Measurements from ENCODE around the gene CDKAL1. TPM values are rescaled to one million over a fixed set of nuclear protein-coding genes. Genes with fewer than 3 reads are reported as not detected.
"Not testable (repeated sequence)": the region's sequence is repeated elsewhere in the genome, so short reads cannot be mapped to it uniquely, and the experiment has no call there.

The CDKAL1 gene
- total RNA-seq, 3 donors from 2014 or later = 13.0 to 27.2 (median 18.0) TPM

GRCh38 chr6:21049148-21049547, 514.9 kb downstream of the CDKAL1 start:
- Histone ChIP-seq H3K36me3 (no peaks in the 10 kb centered on the region), H3K4me3 (no peak overlapping the region), H3K4me1 (no peaks in the 10 kb centered on the region), H3K9me3 (no peaks in the 10 kb centered on the region), H3K27ac (no peak overlapping the region), H3K27me3 (no peaks in the 10 kb centered on the region)
- DNase-seq (ENCODE audit: low spot score in 2 of 2) = no peak
- intact Hi-C loops (cut with DNase I; ENCODE audit: low total_unique reads) = no loop called here
- TF ChIP-seq POLR2A (IDR thresholded peaks at IDR 0.05) (no peak), POLR2AphosphoS5 (IDR thresholded peaks at IDR 0.05) (no peak), CTCF (IDR thresholded peaks at IDR 0.05) (no peak)

DNA sequence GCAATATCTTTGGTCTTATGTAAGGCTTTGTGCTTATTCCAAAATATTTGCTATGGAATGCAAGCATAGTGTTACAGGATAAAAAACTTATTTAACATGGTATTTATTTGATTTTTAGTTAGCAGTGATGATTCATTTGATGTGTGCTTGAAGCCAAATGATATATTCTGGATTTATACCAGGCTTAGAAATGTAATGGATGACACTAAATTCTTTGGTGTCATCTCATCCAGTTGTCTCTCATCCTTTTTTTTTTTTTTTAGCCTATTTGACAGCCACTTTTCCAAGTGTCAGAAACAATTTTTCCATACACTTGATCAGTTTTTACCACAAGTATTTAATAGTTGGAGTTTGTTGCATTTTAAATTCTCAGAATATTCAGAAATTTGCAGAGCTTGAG, 515.3 kb downstream of the CDKAL1 start:
- no peaks in the 10 kb centered on the region for H3K9me3 ChIP-seq
- no peaks in the 10 kb centered on the region for H3K27me3 ChIP-seq
- H3K4me1 ChIP-seq = no peaks in the 10 kb centered on the region
- H3K27ac ChIP-seq = no peak overlapping the region
- H3K36me3 ChIP-seq = no peaks in the 10 kb centered on the region
- H3K4me3 ChIP-seq = no peak overlapping the region
- TF ChIP-seq POLR2A (IDR thresholded peaks at IDR 0.05) (no peak), CTCF (IDR thresholded peaks at IDR 0.05) (no peak), POLR2AphosphoS5 (IDR thresholded peaks at IDR 0.05) (no peak)
- intact Hi-C loops (cut with DNase I; ENCODE audit: low total_unique reads) = no loop called here
- no peak for DNase-seq (ENCODE audit: low spot score in 2 of 2)

DNA sequence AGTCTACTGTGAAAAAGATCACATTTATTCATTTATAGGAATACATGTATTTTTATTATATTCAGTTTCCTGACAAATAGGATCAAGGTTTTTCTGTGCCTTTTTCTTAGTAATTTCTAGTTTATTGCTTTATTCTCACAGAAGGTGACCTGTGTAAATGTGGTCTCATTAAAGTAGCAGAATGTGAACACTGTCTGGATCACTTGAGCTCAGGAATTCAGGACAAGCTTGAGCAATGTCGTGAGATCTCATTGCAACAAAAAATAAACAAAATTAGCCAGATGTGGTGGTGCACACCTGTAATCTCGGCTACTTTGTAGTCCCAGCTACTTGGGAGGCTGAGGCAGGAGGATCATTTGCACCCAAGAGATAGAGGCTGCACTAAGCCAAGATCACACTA, 516.7 kb downstream of the CDKAL1 start:
- Histone ChIP-seq H3K9me3 (no peaks in the 10 kb centered on the region), H3K36me3 (no peaks in the 10 kb centered on the region), H3K4me3 (no peak overlapping the region), H3K27me3 (no peaks in the 10 kb centered on the region), H3K27ac (no peak overlapping the region), H3K4me1 (no peaks in the 10 kb centered on the region)
- TF ChIP-seq POLR2A (IDR thresholded peaks at IDR 0.05) = no peak
- no peak for TF ChIP-seq POLR2AphosphoS5 (IDR thresholded peaks at IDR 0.05)
- no peak for TF ChIP-seq CTCF (IDR thresholded peaks at IDR 0.05)
- intact Hi-C loops (cut with DNase I; ENCODE audit: low total_unique reads) = no loop called here
- no peak for DNase-seq (ENCODE audit: low spot score in 2 of 2)

DNA sequence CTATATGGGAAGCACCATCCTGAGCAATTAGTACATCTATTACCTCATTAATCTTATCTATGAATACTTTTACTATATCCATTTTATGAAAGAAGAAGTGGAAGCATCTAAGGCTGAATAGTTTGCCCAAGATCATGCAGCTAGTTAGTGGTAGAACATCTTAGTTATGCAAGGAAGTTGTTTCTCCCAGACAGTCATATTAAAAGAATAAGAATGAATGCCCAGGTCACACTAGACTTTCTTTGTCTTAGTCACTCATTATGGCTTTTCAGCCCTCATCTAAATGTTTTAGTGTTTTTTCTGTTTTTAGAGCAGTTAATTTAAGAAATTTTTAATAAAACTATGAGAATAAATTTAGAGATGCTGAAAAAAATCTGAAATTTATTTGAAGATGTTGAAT, 517.5 kb downstream of the CDKAL1 start:
- H3K27ac ChIP-seq = no peak overlapping the region
- DNase-seq (ENCODE audit: low spot score in 2 of 2) = no peak
- no peak for TF ChIP-seq CTCF (IDR thresholded peaks at IDR 0.05)
- no peak for TF ChIP-seq POLR2AphosphoS5 (IDR thresholded peaks at IDR 0.05)
- TF ChIP-seq POLR2A (IDR thresholded peaks at IDR 0.05) = no peak
- H3K4me3 ChIP-seq = no peak overlapping the region
- no peaks in the 10 kb centered on the region for H3K4me1 ChIP-seq
- no peaks in the 10 kb centered on the region for H3K36me3 ChIP-seq
- no peaks in the 10 kb centered on the region for H3K9me3 ChIP-seq
- H3K27me3 ChIP-seq = no peaks in the 10 kb centered on the region
- intact Hi-C loops (cut with DNase I; ENCODE audit: low total_unique reads) = no loop called here

DNA sequence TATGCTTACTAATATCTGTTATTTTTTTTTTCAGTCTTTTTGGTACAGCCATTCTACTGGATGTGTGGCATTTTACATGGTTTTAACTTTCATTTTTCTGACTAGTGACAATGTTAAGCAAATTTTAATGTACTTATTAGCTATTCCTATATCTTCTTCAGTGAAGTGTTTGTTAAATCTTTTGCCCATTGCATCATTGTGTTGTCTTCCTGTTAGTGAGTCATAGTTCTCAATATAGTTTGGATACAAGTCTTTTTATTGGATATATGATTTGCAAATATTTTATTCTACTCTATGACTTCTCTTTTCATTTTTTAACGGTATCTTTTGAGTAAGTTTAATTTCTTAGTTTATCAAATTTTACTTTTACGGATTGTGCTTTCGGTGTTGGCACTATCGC, 519.4 kb downstream of the CDKAL1 start:
- intact Hi-C loops (cut with DNase I; ENCODE audit: low total_unique reads) = no loop called here
- Histone ChIP-seq H3K36me3 (no peaks in the 10 kb centered on the region), H3K27me3 (no peaks in the 10 kb centered on the region), H3K9me3 (peaks cover 0 to 12% of the 10 kb centered on the region in 2 donors), H3K4me3 (no peak overlapping the region), H3K4me1 (no peaks in the 10 kb centered on the region), H3K27ac (no peak overlapping the region)
- no peak for DNase-seq (ENCODE audit: low spot score in 2 of 2)
- no peak for TF ChIP-seq CTCF (IDR thresholded peaks at IDR 0.05)

GRCh38 chr6:21055480-21055879, 521.2 kb downstream of the CDKAL1 start:
- H3K36me3 ChIP-seq; DNase-seq (ENCODE audit: low spot score in 2 of 2); H3K4me3 ChIP-seq; H3K27ac ChIP-seq; H3K27me3 ChIP-seq; intact Hi-C loops (cut with DNase I; ENCODE audit: low total_unique reads); H3K4me1 ChIP-seq: not testable (repeated sequence)
- H3K9me3 ChIP-seq = peaks cover 6 to 23% of the 10 kb centered on the region in 2 donors
